Measurements from ENCODE around the gene P2RY8.
"Not testable (repeated sequence)": the region's sequence is repeated elsewhere in the genome, so short reads cannot be mapped to it uniquely, and the experiment has no call there.

Gene P2RY8

DNA sequence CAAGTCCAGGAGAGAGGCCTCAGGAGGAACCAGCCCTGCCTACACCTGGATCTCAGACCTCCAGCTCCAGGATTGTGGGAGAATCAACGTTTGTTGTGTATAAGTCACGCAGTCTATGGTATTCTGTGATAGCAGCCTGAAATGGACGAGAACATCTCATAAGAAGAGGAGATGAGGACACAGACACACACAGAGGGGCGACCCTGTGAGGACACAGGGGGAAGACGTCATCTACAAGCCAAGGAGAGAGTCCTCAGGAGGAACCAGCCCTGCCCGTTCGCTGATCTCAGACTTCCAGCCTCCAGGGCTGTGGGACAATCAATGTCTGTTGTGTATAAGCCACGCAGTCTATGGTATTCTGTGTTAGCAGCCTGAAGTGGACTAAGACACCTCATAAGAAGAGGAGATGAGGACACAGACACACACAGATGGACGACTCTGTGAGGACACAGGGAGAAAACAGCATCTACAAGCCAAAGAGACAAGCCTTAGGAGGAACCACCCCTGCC is 20.3 kb downstream of the P2RY8 start:
- DNase-seq = no peak

DNA sequence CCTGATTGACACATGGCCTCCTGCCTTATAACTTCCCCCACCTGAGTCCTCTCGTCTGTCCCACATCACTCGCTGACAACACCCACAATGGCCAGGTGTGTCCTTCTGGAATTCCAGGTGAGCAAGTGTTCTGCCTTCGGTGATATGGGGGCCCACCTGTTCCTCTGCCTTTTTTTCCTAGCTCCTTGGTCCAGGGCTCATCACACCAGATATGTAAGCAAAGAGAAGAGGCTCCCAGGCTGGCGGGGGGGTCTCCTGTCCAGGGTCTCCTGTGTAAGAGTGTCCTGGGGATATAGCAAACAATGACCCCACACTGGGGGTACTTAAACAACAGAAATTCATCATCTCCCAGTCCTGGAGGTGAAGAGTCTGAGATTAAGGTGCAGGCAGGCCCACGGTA is 25.2 kb downstream of the P2RY8 start:
- no peak for DNase-seq

DNA sequence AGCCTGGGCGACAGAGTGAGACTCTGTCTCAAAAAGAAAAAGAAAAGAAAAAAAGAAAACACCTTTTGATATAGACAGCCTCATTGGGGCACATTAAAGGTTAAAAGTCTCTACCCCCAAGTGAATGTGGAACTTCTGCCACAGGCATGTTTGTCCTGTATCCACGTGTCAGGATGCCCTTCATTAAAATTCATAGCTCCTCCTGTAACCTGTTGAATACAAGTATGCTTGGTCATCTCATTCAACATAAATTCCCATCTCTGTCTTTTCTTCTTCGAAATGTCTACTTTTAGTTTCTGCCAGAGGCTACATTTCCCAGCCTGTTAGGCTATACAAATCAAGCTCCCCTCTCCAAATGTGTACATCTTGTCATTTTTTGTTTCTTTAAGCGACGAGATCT is 25.8 kb downstream of the P2RY8 start:
- DNase-seq = no peak

DNA sequence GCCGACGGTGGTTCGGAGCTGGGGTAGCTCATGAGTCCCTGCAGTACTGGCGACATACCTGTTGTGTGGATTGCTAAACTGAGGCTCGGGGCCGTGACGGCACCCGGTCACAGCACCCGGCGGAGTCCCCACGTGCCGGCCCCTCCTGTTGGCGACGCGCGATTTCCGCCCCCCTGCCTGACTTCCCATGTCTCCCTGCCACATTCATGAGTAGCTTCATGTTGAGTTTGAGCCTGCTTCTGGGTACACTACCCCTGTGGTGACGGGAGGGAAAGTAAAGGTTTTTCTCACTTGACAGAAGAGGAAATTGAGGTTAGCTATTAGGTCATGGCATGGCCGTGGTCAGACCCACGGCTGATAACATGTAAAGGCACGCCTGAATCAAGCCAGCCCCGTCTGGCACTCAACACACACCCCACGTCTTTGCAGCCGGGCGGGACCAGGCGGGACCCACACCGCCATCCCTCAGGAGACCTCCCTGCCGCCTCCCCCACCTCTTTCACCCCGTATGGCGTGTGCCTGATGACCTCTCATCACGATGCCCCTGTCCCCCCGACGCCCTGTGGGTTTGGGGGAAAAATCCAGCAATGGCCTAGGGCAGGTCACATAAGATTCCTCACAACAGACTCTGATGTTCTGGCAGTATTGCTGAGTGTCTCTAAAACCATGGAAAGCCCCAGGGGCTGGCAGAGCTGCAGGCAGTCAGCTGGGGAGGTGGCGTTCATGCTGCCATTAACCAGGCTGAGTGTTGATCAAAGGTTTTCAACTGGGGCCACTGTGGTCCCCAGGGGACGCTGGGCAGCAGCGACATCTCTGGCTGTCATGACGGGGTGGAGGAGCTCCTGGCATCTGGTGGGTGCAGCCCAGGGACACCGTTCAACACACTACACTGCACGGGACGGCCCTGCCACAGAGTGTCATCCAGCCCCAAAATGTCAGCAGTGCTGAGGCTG is 29.2 kb downstream of the P2RY8 start:
- DNase-seq = no peak

DNA sequence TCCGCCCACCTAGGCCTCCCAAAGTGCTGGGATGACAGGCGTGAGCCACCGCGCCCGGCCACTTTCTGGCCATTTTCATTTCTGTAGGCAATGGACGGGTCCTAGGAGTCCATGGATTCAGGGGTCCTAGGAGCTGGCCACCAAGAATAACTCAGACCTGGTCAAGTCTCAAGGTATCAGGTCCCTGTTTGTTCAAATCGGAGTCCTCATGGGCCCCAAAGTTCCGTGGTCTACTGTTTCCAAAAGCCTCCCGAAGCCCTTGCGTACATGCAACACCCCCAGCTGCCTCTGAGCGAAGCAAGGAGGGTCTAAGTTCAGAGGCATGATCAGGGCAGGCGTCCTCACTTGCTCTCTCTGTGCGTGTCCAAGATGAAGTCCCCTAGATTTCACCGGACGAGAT is 30.1 kb downstream of the P2RY8 start:
- no peak for DNase-seq

DNA sequence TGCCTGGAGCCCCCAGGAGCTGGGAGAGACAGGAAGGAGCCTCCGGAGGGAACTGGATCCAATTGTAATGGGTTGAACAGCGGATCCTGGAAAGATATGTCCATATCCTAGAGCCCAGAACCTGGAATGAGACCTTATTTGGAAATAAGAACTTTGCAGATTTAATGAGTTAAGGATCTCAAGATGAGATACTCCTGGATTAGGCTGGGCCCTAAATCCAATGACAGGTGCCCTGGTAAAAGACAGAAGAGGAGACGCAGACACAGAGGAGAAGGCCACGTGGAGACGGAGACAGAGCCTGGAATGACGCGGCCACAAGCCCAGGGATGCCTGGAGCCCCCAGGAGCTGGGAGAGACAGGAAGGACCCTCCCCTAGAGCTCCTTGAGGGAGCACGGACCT is 34.1 kb downstream of the P2RY8 start:
- DNase-seq = no peak

DNA sequence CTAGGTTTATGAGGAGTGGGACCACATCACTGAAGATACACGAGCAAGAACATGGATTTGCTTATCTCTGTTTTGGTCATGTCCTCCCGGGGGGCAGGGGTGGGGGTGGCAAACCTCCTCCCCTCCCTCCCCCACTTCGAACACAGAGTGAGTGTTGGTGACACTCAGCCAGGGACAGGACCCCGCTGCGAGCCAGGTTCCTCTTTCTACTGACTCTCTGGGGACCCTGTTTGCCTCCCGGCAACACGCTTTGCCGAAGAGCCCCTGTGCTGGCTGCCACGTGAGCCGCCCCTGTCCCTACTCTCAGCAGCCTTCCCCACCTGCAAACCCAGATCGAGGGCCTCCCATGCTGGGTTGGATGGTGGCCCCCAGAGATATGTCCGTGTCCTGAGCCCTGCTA is 34.7 kb downstream of the P2RY8 start:
- DNase-seq = no peak

DNA sequence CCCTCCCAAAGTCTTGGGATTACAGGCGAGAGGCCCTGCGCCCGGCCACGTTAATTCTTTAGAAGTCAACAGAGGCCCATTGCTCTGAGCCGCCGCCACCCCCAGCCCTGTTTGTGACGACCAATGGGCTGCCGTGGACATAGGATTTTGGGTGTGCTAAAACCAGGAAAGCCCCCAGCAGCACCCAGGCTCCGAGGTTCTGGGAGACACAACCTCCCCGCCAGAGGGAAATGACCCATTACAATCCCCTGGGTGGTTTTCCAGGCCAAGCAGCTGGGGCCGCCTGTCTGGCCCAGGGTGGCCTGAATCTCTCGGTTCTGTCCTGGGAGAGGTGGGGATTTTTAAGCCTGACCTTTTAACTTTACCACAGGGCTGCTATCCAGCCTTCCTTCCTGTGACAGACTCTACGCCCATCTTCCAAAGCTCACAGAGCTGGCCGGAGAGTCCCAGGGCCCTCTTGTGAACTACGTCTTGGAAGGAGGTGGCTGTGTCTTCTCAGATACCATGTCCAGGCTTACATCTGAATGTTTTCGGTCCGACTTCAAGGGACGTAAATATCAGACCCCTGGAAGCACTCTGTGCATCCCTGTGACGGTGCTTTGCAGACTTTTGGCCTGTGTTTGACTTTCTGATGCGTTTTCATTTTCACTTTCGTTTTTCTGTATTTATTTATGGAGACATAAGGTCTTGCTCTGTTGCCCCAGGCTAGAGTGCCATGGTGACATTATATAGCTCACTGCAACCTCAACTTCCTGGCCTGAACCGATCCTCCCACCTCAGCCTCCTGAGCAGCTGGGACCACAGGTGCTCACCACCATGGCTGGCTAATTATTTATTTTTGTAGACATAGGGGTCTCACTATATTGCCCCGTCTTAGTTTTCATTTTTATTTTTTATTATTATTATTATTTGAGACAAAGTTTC is 36.0 kb downstream of the P2RY8 start:
- DNase-seq = no peak

DNA sequence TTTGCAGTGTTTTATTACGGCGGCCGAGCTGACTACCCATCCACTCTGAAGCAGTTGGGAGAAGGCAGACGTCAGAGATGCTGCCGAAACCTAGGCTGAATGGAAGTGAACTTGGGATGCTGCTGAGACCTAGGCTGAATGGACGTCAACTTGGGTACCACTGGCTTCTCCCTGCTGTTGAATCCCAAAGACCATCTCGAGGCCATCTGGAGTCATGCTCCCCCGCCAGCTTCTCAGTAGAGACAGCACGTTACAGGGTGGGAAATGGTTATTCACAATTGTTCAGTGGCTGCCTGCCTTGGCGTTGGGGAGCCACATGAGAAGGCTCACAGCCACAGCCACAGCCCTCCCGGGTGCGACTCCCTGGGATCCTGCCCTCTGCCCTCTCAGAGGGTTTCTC is 40.9 kb downstream of the P2RY8 start:
- DNase-seq = no peak

DNA sequence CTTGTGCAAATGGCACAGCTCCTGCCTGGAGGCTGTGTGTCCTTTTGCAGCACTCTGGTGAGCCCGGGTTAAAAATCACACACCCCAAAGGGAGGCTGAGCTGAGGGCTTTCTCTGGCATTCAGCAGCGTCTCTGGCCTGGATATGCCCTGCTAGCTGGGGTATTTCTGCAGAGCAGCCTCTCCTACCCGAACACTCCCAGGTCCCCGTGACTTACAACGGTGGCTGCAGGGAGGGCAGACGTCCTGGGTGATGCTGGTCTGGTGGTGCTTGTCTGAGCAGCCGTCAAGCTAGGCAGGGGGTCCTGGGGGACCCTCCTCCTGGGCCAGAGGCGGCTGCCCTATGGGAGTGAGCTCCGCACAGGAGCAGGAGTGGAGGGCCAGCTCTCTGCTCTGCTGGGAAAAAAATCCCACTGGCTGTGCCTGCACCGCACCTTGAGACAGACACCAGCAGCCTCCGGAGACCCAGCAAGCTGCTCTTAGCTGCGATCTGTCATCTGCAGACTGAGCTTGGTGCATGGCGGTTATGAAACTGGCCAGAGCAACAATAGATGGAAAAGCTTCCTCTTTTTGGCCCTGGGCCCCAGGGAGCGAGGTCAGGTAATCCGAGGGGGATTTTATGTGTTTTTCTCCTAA is 43.0 kb downstream of the P2RY8 start:
- no peak for DNase-seq

DNA sequence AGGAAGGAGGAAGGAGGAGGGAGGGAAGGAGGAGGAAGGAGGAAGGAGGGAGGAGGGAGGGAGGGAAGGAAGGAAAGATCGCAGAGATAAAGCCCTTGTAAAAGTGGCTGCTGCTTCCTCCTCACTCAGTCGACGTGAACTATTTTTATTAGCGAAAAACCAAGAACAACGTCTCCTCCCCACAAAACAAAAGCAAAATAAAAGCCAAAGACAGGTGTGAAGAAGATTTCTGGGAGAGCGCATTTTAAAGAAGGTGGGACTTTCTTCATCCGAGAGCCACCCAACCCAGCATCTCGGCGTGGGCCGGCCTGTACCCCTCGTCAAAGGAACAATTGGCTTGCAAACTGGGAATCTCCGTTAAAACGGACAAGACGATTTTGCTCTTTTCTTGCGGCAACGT is 43.6 kb downstream of the P2RY8 start:
- DNase-seq = no peak

DNA sequence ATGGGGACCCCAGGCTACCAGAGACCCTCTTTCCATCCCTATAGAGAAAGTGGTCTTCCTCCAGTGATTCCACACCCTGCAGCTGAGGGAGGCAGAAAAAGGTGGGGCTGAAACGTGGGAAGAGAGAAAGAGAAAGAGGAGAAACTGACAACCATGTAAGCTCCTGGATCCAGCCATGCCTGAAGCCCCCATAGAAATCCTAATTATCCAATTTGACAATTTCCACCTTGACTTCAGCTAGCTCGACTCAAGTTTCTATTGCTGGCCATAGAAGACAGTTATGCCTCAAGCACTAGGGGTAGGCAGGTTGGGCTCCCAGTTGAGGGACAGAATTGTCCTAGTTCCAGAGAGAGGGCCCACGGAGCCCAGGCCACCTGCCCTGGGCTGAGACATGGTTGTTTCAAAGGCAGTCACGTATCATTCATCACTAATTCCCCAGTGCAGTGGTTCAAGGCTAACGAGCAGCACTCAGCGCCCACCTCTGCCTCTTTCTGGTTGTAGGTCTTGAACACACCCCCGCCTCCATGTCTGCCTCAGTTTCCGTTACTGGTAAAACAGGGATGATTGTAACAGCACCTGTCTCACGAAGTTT is 44.5 kb downstream of the P2RY8 start:
- DNase-seq = no peak

DNA sequence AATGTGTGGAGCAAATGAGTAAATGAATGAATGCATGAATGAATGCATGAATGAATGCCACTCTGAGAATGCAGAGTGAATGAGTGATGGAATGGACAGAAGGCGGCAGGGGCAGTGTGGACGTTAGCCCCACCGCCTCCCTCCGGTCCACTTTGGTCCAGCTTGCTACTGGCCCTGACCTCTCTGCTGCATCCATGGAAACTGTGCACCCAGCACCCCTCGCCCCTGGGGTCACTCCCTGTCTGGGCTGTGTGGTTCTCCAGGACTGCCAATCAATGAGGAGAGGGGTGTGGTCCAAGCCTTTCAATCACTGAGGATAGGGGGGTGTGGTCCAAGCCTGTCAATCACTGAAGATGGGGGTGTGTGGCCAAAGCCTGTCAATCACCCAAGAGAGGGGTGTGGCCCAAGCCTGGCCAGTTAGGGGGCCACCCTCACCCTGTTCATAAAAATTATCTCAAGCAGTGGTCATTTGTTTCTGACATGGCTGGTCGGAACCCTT is 45.1 kb downstream of the P2RY8 start:
- DNase-seq = peak; percentile 4

DNA sequence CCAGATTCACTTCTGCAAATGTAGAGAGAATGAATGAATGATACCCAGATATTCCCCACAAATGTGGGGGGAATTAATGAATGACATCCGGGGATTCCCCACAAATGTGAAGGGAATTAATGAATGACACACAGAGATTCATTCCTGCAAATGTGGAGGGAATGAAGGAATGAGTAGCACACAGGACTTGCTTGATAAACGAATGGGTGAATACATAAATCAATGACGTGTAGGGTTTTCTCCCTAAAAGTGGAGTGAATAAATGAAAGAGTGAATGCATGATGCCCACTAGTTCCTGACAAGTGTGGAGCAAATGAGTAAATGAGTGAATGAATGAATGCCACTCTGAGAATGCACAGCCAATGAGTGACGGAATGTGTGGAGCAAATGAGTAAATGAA is 45.7 kb downstream of the P2RY8 start:
- DNase-seq = not testable (repeated sequence)

DNA sequence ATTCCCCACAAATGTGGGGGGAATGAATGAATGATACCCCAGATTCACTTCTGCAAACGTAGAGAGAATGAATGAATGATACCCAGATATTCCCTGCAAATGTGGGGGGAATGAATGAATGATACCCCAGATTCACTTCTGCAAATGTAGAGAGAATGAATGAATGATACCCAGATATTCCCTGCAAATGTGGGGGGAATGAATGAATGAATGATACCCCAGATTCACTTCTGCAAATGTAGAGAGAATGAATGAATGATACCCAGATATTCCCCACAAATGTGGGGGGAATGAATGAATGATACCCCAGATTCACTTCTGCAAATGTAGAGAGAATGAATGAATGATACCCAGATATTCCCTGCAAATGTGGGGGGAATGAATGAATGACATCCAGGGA is 46.3 kb downstream of the P2RY8 start:
- not testable (repeated sequence) for DNase-seq

DNA sequence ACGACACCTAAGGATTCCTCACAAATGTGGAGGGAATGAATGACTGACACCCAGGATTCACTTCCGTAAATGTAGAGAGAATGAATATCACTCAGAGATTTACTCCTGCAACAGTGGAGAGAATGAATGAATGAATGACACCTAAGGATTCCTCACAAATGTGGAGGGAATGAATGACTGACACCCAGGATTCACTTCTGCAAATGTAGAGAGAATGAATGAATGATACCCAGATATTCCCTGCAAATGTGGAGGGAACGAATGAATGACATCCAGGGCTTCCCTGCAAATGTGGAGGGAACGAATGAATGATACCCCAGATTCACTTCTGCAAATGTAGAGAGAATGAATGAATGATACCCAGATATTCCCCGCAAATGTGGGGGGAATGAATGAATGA is 47.6 kb downstream of the P2RY8 start:
- not testable (repeated sequence) for DNase-seq

DNA sequence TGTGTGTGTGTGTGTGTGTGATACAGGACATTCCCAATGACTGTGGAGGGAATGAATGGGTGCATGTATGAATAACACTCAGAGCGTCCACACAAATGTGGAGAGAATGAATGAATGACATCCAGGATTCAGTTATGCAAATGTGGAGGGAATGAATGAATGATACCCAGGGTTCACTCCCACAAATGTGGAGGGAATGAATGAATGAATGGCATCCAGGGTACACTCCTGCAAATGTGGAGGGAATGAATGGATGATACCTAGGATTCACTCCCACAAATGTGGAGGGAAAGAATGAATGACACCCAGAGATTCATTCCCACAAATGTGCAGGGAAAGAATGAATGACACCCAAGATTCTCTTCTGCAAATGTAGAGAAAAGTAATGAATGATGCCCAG is 48.2 kb downstream of the P2RY8 start:
- DNase-seq = no peak

DNA sequence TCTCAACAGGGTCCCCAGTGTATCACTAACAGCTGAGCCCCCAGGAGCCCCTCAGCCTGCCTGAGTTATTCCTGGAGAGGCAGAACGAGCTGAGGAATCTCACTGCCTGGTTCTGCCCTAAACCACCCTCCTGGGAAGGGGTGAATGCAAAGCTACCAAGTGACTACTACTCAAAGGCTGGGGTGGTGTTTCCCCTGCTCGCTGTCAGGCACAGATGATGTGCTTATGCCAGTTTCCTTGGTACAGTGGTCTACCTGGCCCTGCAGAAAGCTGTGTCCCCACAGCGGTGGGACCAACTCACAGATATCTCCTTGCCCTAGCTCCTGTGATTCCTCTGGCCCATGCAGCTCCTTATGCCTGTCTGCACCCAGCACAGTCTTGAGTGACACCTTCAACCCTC is 48.8 kb downstream of the P2RY8 start:
- no peak for DNase-seq

DNA sequence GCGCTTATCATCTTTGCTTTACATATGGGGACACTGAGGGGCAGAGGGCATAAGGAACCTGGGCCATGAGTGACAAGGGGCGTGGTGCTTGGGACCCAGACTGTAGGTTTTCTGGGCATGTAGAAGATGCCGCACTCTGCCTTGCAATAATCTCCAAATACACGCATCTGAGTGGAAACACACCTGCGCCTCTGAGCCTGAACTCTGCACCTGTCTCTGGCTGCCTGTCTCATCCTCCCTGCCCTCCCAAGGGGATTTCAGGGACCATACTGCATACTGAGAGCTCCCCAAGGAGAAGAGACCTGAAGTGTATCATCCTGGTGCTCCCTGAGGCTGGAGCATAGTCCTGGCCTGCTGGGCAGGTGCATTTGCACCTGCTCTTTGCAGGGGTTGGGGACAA is 49.6 kb downstream of the P2RY8 start:
- DNase-seq = no peak

DNA sequence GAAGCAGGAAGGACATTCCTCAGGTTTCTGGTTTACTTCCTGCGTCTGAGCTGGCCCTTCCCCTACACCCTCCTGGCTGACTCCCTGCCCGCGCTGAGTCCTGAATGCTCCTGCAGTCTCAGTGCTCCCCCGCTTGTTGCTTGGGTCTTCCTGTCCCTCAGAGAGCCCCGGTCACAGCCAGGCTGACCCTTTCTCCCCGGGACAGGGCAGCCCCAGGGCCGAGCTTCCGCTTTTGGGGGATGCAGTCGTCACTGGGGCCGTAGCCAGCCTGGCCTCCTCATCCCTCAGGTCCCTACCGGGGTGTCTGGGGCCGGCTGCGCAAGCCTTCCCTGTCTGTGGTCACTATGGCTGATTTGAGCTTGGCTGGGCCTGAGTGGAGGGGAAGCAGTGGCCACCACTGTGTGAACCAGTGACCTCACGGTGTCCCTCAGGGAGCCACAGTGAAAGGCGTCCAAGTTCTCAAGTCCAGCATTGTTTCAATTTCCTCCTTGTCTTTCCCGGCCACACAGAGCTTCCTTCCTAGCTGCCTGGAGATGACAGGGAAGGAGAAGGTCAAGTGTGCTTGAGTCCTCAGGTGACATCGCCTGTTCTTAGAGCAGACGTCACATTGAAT is 50.1 kb downstream of the P2RY8 start:
- DNase-seq = no peak

DNA sequence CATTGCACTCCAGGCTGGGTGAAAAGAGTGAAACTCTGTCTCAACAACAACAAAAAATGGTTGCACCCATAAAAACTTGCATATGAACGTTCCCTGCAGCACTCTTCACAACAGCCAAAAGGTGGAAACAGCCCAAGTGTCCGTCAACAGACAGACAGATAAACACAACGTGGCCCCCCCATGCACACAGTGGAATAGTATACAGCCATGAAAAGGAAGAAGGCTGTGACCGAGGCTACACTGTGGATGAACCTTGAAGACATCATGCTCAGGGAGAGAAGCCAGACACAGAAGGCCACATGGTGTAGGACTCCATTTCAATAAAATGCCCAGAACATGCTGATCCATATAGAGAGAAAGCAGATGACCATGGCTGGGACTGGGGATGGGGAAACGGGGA is 50.8 kb downstream of the P2RY8 start:
- no peak for DNase-seq

DNA sequence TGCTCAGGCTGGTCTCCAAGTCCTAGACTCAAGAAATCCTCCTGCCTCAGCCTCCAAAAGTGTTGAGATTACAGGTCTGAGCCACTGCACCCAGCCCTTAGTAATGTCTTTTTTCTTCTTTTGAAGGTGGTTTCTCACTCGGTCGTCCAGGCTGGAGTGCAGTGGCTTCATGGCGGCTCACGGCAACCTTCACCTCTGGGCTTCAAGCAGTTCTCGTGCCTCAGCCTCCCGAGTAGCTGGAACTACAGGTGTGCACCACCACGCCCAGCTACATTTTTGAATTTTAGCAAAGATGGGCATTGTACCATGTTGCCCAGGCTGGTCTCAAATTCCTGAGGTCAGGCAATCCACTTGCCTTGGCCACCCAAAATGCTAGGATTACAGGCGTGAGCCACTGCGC is 52.0 kb downstream of the P2RY8 start:
- no peak for DNase-seq

Data from fibroblast of upper back skin (primary cell).